SH-SY5Y (cell line): ENCODE results near the gene VWF.

Source experiments
- GATA2 ChIP-seq: IDR thresholded peaks from 2 replicates; pipeline ENCODE4 v1.6.1; 2011; ENCODE audit warnings: mild to moderate bottlenecking, low read depth, low read length
- GATA3 ChIP-seq: IDR thresholded peaks from 2 replicates; pipeline ENCODE4 v1.6.1; 2011; ENCODE audit warnings: low read depth, mild to moderate bottlenecking, low read length, moderate library complexity

DNA sequence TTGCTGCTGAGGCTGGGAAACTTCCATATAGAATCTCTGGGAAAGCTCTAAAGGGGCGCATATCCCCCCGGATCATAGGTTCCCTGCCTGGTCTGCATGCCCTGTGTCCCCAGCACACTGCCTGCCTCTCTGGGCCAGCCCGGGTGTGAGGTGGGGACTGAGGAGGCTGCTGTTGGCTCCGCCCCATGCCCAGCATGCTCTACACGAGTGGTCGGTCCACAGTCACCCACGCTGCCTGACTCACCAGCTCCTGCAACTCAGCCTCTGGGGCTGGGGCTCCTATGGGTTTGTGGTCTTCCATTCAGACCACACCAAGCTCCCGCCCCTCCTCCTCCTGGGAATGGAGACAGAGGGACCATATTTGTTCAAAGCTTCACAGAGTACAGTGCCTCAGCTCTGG is 90.9 kb downstream of the VWF start:
- TF ChIP-seq GATA2 = no peak
- TF ChIP-seq GATA3 = no peak
